ENCODE data around the gene CMTM3. TPM values are rescaled to one million over a fixed set of nuclear protein-coding genes. Genes with fewer than 3 reads are reported as not detected.

Gene CMTM3
- total and polyA plus RNA-seq, 2 of the 4 experiments (the other 2 are of a cell fraction): 4.5 to 35.5 TPM

- Histone ChIP-seq H3K18ac (ENCODE audit: low read depth, low read length) (peak overlapping the region; percentile 89), H2BK20ac (ENCODE audit: low read depth, low read length) (peak overlapping the region; percentile 54), H3K27ac (ENCODE audit: insufficient read depth, low read length) (peak overlapping the region; percentile 75; the same call in 1 of the 2 replicates), H3K4me2 (ENCODE audit: low read depth, low read length) (peak overlapping the region; percentile 30; the same call in 1 of the 2 replicates), H4K5ac (ENCODE audit: low read depth, low read length) (peak overlapping the region; percentile 70), H3K56ac (ENCODE audit: extremely low read depth, insufficient read depth, low read length) (no peak overlapping the region; the same call in 1 of the 2 replicates), H2BK15ac (ENCODE audit: low read depth, low read length) (peak overlapping the region; percentile 67; the same call in 2 of the 3 replicates), H3K4me3 (ENCODE audit: insufficient read depth, low read depth, low read length) (no peak overlapping the region), H3K9ac (ENCODE audit: low read depth, low read length) (no peak overlapping the region), H4K20me1 (ENCODE audit: insufficient read depth, low read length) (peaks cover 9% of the 10 kb centered on the region; the same call in 1 of the 2 replicates), H2BK5ac (ENCODE audit: low read depth, low read length, poor library complexity, severe bottlenecking) (peak overlapping the region; percentile 69), H3K14ac (replicated peaks; ENCODE audit: low read depth, low read length) (peak overlapping the region; percentile 70), H3K27me3 (ENCODE audit: control insufficient read depth, insufficient read depth, low read length) (no peaks in the 10 kb centered on the region), H2AK5ac (ENCODE audit: low read depth, low read length) (peak overlapping the region; percentile 95), H4K91ac (ENCODE audit: insufficient read depth, low read depth, low read length) (peak overlapping the region; percentile 82), H3K36me3 (ENCODE audit: control insufficient read depth, insufficient read depth, low read length) (peaks cover 27% of the 10 kb centered on the region), H2BK120ac (ENCODE audit: low read depth, low read length) (peak overlapping the region; percentile 79), H2AK9ac (replicated peaks; ENCODE audit: low read depth, low read length, poor library complexity) (peak overlapping the region; percentile 53), H3K9me3 (ENCODE audit: control insufficient read depth, insufficient read depth, low read length) (no peaks in the 10 kb centered on the region), H4K8ac (ENCODE audit: low read depth in 2 of 2, low read length in 2 of 2) (peak overlapping the region; percentile 46 to 64; a peak in 3 of 4 replicates), H3K79me1 (ENCODE audit: low read depth in 1 of 2, low read length in 2 of 2) (0 out of 4 replicates have a peak, but pooled peaks cover 0 to 6% of the 10 kb centered on the region in 2 experiments), H2AFZ (replicated peaks; ENCODE audit: low read length, poor library complexity) (no peak overlapping the region), H3K4ac (ENCODE audit: low read depth, low read length) (peak overlapping the region; percentile 68), H3K4me1 (ENCODE audit: control insufficient read depth, insufficient read depth, low read length) (peaks cover 37% of the 10 kb centered on the region), H3K9me1 (ENCODE audit: insufficient read depth, low read length) (peaks cover 27% of the 10 kb centered on the region), H3K23ac (ENCODE audit: low read depth, low read length) (peak overlapping the region; percentile 81)
- TF ChIP-seq RAD21 (IDR thresholded peaks at IDR 0.05; ENCODE audit: low read length) (no peak), ELK1 (IDR thresholded peaks at IDR 0.05; ENCODE audit: borderline replicate concordance, low read depth, low read length) (no peak), SMC3 (IDR thresholded peaks at IDR 0.05; ENCODE audit: low read depth, low read length) (no peak), POLR2A (IDR thresholded peaks at IDR 0.05; ENCODE audit: low read depth, low read length) (no peak), BHLHE40 (IDR thresholded peaks at IDR 0.05; ENCODE audit: low read depth, low read length) (no peak), MAFK (IDR thresholded peaks at IDR 0.05; ENCODE audit: low read depth, low read length) (no peak), RCOR1 (IDR thresholded peaks at IDR 0.05; ENCODE audit: insufficient replicate concordance, low read length) (no peak), RFX5 (IDR thresholded peaks at IDR 0.05; ENCODE audit: low read depth, low read length) (no peak), NFE2L2 (IDR thresholded peaks at IDR 0.05; ENCODE audit: low read depth, low read length) (no peak)
- TF ChIP-seq, protein P1, sequence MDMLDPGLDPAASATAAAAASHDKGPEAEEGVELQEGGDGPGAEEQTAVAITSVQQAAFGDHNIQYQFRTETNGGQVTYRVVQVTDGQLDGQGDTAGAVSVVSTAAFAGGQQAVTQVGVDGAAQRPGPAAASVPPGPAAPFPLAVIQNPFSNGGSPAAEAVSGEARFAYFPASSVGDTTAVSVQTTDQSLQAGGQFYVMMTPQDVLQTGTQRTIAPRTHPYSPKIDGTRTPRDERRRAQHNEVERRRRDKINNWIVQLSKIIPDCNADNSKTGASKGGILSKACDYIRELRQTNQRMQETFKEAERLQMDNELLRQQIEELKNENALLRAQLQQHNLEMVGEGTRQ (IDR thresholded peaks at IDR 0.05; ENCODE audit: low read depth, low read length): no peak
- peak; percentile 10 for DNase-seq
- no TSS peak for BruUV-seq (replicated peaks)
- in situ Hi-C loops (cut with MboI; ENCODE audit: low sequenced_read_pairs): no loop called here
- dilution Hi-C loops (cut with HindIII; ENCODE audit: low sequenced_read_pairs, unreplicated experiment): no loop called here
- 100% methylated on average over 1 of the region's 9 CpGs; no CpG with 5 or more reads in 1 of the 2 experiments for WGBS, 2 experiments (ENCODE audit: extremely low coverage in 2 of 2, insufficient read length in 1 of 2)
- ChIA-PET CTCF (interaction anchor here (1.0 to 2.3 kb wide), 3 partner anchors 8 to 257 kb away, joined by 3 to 5 read pairs (median 3); no protein-coding TSS in a partner anchor), POLR2A (ENCODE audit: unreplicated experiment) (no interaction called here)
- no peak; the same call in 1 of the 2 replicates for ATAC-seq (ENCODE audit: low read depth)
- intact Hi-C loops (cut with micrococcal nuclease): no loop called here
Observed at GRCh38 chr16:66616592-66616991, 12.1 kb downstream of the CMTM3 start.
